Activated CD4-positive, alpha-beta T cell treated with anti-CD3 and anti-CD28 coated beads for 48 hours (primary cell): ENCODE results near the gene OTOP3.

ENCODE experiments used
- DNase-seq: peaks from one replicate; pipeline ENCODE4 v3.0.0-alpha.2; 2020

Gene OTOP3

DNA sequence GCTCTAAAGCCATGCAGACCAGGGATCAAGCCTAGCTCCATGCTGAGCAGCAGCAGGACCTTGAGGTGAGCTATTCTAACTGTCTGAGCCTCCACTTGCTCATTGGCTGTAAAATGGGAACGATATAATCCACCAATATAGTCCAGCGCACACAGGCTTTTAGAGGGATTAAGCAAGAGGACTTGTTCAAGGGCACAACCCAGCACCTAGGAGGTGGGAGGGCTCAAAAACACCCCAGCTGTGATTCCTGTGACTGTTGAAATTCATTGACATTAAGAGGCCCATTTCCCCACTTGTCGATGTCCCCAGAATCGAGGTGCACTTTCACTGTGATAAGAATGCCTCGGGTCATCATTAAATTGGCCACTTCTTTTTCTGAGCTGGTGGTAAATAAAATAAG lies 16.8 kb upstream of the OTOP3 start:
- no peak for DNase-seq

DNA sequence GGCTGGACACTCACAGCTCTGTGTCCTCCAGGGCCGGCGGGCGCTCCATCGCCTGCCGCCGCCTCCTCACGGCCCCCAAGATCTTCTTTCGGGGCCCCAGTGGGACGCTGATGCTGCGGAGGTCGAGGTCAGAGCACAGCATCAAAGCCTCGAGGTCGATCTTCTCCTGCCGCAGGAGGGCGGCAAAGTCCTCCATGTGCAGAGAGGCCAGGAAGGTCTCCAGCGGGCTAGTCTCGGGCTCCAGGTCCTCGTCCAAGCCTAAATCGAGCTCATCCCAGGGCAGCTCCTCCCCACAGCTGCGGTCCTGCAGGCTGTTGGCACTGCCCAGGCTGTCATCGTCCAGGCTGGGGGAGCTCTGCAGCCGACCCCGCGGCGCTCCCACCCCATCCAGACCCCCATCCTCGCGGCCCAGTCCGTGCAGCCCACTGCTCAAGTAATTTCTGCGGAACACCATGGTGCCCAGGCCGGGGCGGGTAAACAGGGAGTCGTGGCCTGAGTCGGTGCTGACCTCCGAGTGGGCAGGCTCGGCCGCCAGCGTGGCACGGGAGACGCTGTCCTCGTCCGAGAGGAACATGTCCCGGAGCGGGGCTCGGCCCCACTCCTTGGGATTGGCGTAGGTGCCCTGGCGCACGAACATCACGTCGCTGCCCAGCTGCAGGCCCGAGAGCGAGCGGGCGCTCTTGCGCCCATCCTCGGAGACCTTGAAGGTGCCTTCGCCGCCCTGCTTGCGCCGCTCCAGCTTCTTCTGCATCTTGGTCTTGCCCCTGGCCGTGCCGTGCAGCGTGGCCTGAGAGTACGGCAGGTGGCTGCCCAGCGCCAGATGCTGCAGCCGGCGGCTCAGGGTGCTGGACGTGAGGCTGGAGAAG lies 16.0 kb upstream of the OTOP3 start:
- peak; percentile 31 for DNase-seq

DNA sequence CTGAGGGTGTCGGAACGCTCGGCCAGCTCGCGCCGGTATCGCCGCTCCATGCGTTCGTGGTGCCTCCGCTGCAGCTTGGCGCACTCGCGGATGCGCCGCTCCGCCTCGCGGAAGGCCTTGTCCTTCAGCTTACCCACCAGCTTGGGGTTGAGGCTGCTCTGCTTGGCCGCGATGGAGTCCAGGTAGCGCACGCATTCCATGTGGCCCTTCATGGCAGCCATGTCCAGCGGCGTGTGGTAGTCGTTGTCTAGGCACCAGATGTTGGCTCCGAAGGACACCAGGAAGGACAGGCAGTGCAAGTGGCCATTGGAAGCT lies 15.4 kb upstream of the OTOP3 start:
- no peak for DNase-seq

DNA sequence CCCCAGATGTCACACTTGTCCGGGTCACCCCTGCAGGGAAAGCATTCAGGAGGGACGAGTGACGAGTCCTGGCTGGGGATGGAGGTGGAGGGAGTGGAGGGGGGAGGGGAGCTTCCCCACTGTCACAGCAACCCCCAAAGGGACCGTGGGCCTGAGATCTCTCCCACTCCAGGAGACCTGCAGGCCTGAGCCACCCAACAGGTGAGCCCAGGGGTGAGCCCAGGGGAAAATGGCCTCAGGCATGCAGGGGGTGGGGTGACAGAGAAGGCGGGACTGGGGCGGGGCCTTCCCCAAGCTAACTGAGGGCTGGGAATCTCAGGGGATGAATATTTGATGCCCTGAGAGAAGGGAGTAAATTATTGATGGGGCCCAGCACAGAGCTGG lies 15.1 kb upstream of the OTOP3 start:
- DNase-seq: no peak

DNA sequence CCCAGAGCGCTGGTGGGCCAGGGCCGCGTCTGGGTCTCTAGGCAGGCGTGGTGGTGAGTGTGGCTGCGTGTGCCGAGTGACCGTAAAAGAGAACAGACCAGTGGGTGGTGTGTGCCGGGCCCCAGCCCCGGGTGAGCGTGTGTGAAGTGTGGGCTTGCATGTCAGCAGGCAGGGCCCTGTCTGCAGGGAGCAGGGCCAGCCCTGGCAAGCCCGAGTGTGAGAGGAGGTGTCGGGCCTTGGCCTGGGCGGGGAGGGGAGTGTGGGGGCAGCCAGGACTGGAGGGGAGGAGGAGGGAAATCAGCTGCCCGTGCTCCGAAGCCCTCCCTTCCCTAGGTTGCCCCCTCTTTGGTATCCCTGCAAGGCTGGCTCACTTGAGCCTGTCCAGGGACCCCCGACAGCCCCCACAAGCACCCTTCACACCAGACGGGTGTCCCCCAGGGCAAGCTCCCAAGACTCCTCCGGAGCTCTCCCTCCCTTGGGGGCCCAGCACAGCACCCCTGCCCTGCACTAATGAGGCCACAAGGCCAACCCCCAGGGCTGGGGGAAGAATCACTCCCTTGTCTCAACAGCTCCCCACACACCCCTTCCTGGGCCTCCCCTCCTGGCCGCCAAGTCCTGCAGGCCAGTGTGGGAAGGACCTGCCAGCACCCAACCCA lies 14.5 kb upstream of the OTOP3 start:
- no peak for DNase-seq

DNA sequence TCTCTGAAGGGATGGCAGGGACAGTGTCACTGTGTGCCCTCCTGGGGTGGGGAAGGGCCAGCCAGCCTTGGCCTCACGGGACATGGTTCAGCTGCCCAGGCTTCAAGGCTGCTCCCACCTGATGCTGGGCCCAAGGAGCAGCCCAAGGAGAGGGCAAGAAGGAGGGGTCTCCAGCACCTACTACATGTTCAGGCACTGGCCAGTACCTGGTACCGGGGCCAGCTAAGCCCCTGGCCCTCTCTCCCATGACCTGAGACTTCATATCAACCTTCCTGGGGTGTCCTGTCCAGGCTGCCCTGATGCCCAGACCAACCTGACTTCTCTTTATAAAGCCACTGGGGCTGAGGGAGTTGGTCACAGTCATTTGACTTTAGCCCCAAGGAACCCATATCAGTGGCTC lies 13.9 kb upstream of the OTOP3 start:
- DNase-seq: no peak

DNA sequence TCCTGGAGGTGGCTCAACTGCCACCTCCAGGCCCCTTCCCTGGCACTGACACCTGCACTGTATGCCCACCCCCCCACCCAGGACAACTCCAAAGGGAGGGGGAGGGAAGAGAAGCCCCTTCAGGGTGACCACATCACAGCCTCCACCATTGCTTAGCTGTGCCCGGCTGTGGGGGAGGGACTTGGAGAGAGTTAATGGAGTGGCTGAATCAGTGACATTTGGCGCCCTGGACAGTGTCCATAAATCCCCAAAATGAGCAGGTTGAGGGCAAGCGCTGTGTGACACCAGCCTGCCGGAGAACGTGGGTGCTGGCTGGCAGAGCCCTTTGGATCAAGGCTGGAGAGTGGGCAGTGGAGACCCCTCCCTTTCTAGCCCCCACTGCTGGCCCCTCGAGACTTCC lies 13.5 kb upstream of the OTOP3 start:
- DNase-seq: no peak

DNA sequence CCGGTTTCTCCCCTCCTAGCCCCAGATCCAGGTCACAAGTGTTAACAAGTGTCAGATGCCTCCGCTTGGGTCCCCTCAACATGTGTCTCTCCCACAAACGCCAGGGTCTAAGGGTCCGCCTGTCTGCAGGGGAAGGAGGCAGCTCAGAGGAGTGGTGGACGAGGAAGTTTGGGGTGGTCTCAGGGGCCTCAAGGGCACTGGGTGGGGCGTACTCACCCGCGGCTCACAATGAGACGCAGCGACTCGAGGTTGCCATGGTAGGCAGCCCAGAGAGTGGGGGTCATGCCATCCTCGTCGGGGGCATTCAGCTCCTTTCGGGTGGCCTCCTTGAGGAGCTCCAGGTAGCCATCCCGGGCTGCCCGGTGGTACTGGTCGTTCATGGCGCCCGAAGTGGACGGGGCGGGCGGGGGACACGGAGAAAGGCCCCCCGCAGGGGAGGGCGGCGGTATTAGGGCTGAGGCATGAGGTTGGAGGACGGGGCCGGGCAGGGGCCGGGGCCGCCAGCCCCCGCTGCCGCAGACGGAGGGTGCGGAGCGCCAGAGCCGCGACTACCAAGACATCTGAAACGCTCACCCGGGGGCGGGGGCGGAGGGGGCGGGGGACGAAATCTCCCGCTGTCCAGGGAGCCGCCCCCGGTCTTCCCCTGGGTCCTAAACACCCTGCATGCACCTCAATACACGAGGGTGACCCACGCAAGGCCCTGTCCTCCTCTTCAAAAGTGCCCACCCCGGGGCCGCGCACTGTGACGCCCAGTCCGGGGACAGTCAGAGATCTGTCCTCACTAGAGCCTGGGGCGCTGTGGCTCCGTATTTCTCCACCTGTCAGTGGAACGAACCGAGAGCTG lies 12.8 kb upstream of the OTOP3 start, which contains the start of gene USH1G:
USH1G (minus strand) TSS at position 562 of the 844 bp plus-strand sequence; CDS start at position 380, 182 bp downstream.
- no peak for DNase-seq

DNA sequence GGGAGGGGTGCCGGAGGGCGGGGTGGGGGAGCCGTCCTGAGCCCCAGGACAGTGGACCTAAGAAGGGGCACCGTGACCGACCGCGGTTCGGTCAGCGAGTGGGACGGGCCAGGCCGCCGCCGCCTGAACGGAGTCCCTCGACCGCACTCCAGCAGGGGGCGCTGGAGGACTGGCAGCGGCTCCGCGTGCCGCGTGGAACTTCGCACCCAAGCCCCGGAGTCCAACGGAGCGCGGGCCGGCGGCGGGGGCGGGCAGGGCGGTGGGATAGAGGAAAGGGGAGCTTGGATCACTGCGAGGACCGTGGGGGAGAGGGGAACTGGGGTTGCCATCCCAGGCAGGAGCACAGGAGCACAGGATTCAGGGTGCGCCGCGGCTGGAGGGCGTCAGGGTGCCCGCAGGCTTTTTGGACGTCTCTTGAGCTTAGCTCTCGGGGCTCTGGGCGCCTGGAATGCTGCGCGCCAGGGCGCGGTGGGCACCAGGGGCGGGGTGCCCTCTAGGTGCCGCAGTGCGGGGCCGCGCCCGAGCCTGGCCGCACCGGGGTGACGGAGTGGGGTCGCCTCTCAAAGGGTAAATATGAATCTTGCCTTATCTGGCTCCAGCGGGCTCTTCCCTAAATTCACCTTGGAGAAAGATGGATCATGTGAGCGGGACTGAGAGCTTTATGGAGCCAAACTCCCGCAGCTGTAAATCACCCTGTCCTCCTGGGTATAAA lies 12.0 kb upstream of the OTOP3 start:
- peak; percentile 83 for DNase-seq

DNA sequence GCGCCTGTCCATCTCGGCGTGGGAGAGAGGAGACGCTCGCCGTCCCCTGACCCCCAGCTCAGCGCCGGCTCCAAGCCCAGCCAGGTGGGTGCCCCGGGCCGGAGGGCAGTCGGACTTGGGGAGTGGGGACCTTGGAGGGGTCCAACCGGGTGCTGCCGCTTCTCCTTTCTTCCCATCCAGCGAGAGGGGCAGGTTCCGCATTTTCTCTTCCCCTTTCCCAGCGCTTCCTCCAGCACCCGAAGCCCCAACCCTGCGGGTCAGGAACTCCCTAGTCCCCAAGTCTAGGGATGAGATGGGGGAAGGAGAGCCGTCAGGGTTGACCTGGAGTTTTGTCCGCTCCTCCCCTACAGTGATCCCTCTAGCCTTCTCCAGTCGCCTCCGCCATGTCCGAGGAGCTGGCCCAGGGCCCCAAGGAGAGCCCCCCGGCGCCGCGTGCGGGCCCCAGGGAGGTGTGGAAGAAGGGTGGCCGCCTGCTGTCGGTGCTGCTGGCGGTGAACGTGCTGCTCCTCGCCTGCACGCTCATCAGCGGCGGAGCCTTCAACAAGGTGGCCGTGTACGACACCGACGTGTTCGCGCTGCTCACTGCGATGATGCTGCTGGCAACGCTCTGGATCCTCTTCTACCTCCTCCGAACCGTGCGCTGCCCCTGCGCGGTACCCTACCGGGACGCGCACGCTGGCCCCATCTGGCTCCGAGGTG lies 11.3 kb upstream of the OTOP3 start, which contains the start of gene OTOP2:
OTOP2 (plus strand) TSS at position 24 of the 699 bp plus-strand sequence; CDS start at position 384, 360 bp downstream.
- peak; percentile 27 for DNase-seq

DNA sequence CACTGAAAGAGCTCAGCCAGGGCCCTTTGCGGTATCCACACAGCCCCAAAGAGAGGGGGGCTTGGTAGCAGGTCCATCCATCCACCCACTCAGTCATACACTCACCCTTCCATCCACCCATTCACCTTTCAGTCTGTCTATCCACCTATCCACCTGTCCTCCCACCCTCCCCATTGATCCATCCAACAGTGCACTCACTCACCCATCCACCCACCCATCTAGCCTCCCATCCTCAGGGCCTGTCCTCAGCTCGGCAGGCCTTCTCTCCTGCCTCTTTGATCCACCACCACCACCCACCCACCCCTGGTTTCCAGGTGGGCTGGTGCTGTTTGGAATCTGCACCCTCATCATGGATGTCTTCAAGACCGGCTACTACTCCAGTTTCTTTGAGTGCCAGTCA lies 10.5 kb upstream of the OTOP3 start:
- no peak for DNase-seq

DNA sequence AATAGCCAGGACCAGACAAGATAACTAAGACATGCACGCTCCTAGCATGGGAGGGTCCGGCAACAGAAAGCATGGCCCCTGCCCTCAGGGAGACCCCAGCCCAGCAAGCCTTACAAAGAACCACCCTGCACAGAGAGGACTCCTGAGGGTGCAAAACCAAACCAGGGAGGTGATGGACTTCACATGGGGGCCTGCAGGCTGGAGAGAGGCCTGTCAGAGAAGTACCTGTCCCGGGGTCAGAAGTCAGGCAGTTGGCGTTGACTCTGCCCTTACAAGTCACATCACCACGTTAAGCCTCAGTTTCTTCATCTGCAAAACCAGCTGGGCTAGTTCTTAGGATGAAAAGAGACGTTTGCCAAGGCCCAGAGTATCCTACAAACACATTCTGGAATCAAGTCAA lies 6.9 kb upstream of the OTOP3 start:
- no peak for DNase-seq

DNA sequence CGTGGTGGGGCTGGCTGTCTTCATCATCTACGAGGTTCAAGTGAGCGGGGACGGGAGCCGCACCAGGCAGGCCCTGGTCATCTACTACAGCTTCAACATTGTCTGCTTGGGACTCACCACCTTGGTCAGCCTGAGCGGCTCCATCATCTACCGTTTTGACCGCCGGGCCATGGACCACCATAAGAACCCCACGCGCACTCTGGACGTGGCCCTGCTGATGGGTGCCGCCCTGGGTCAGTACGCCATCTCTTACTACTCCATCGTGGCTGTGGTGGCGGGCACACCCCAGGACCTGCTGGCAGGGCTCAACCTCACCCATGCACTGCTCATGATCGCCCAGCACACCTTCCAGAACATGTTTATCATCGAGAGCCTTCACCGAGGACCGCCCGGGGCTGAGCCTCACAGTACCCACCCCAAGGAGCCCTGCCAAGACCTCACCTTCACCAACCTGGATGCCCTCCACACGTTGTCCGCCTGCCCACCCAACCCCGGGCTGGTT lies 5.1 kb upstream of the OTOP3 start:
- DNase-seq: no peak

DNA sequence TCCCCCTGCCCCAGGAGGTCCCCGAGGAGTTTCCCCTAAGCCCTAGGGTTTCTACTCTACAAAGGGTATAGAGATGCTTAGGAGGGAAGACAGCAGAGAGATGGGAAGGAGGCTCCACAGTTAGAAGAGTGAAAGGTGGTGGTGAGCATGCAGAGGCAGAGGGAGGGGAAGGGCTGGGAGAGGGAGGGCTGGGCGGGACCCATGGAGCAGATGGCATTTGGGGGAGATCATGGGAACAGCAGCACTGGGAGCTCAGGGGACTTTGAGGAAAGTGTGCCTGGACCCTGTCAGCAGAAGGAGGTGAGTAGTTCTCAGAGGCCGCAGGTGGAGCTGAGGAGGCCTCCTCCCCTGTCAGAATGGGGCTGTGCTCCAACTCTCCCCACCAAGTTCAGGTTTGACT lies 650 bp upstream of the OTOP3 start:
- DNase-seq: no peak

DNA sequence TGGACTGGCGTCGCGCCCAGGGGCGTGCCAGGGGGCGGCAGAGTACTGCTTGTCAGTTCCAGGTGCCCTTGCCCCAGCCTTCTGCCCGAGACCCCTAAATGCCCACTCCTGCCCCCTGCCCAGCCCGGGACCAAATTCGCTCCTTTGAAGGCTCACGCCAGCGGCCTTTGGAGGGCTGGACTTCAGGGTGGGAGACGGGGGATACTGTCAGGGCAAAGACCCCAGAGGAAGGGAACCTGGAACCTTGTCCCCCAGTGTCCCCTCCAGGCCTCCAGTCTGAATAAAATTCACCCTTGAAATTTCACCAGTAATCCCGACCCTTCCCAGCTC lies 737 bp downstream of the OTOP3 start:
- DNase-seq: no peak

DNA sequence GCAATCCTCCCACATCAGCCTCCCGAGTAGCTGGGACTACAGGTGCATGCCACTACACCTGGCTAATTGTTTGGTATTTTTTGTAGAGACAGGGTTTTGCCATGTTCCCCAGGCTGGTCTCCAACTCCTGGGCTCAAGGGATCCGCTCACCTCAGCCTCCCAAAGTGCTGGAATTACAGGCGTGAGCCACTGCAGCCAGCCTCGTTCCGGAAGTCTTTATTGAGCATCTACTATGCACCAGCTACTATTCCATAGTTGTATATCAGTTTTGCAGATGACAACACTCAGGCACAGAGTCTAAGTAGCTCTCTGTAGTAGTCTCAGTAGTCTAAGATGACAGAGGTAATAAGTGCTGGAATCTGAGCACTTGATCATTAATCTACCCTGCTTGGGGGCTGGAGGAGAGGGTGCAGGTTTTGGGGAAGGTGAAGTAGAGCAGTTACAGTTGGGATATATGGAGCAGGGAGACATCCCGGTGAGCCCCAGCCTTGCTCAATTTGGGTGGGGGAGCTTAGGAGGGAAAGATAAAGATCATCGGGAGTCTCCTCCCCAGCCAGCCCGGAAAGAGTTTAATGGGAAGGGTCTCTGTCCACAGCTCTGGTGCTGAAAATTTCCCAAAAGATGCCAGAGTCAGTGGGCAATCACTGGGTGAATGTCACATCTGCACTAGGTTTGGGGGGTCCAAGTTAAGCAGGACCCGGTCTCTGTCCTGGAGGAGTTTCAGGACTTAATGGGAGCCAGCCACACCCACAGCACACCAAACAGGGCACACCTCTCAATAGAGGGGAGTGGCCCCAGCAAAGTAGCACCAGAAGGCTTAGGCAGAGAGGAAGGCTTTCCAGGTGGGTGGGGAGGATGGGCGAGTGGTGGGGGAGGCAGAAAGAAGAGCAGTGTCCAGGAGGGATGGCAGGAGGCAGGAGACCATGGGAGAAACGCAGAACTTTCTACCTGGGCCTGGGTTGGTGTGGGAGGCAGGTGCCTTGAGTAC lies 1.7 kb downstream of the OTOP3 start:
- no peak for DNase-seq

DNA sequence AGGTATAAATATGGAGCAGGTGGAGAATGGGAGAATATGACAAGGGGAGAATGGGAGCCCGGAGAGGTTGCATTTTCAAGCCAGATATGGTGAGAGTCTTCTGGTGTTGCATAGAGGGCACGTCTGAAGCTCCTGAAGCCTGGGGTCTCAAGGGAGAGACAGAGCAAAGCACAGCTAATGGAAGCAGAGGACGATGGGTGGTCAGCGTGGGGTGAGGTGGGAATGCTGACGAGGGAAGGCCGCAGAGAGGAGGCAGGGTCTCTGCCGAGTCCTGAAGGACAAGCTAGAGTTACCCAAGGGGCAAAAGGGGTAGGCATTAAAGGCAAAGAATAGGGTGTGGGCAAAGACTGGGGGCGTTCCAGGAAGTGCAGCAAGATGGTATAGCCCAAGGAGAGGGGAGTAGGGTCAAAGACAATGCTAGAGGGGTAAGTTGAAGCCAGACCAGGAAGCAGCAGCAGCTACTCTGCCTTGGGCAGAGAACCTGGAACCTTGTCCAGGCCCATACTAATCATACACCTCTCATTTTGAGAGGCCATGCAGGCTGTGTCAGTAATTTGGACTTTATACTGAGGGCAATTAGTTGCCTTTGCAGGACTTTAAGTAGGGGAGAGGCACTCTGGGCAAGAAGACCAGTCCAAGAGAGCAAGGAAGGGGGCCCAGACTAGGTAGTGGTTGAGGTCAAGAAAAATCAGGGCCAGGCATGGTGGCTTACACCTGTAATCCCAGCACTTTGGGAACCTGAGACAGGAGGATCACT lies 2.7 kb downstream of the OTOP3 start:
- no peak for DNase-seq

DNA sequence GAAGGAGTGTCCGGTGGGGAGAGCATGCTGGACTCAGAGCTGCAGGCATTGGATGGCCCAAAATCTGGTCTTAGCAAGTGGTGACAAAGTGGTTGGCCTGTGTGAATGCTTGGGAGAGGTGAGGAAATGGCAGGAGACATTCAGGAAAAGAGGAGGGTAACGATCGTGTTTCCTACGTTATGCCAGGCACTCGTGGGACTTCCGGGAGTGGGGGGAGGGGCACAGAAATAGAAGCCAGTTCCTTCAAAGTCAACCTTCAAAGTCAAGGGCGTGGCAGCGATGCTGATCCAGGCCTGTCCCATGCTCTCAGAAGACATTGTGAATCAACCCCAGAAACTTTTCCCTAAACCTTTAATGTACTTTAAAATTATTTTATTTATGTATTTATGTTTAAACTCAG lies 3.8 kb downstream of the OTOP3 start:
- DNase-seq: no peak

DNA sequence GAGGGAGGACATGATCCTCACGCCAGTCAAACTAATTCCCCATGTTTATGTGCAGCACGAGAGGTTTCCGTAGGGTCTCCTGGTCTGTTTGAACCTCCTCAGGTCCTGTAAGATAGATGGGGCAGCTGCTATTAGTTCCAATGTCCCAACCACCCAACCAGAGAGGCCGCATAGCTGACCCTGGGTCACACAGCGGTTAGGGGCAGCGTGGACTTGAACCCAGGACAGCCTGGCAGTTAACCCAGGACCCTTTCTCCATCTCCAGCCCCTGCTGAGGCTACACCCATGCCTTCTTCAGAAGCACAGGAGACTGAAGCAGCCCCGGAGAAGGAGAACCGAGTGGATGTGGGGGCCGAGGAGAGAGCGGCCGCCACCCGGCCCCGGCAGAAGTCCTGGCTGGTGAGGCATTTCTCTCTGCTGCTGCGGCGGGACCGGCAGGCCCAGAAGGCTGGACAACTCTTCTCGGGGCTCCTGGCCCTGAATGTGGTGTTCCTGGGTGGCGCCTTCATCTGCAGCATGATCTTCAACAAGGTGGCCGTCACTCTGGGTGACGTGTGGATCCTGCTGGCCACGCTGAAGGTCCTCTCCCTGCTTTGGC lies 5.5 kb downstream of the OTOP3 start:
- DNase-seq: no peak
